Mammary epithelial cell (primary cell): ENCODE results near the gene NAPB.

ENCODE experiments used
- EZH2 ChIP-seq: IDR thresholded peaks from 2 replicates; pipeline ENCODE4 v1.6.1; 2012; ENCODE audit warnings: low read length, inconsistent platforms, borderline replicate concordance
- TF ChIP-seq, protein P1 (sequence below), 2 donors: IDR thresholded peaks in 1 of 2; conservative IDR thresholded peaks in 1 of 2; 2 replicates each; pipeline ENCODE4 v1.5.1; 2011 to 2012; ENCODE audit warnings: inconsistent platforms in 2 of 2, low read length in 2 of 2, mild to moderate bottlenecking in 2 of 2, control low read depth in 1 of 2, low read depth in 1 of 2; ENCODE audit not compliant: insufficient read depth in 1 of 2; ENCODE audit errors: extremely low read depth in 1 of 2

- TF ChIP-seq, protein P1, sequence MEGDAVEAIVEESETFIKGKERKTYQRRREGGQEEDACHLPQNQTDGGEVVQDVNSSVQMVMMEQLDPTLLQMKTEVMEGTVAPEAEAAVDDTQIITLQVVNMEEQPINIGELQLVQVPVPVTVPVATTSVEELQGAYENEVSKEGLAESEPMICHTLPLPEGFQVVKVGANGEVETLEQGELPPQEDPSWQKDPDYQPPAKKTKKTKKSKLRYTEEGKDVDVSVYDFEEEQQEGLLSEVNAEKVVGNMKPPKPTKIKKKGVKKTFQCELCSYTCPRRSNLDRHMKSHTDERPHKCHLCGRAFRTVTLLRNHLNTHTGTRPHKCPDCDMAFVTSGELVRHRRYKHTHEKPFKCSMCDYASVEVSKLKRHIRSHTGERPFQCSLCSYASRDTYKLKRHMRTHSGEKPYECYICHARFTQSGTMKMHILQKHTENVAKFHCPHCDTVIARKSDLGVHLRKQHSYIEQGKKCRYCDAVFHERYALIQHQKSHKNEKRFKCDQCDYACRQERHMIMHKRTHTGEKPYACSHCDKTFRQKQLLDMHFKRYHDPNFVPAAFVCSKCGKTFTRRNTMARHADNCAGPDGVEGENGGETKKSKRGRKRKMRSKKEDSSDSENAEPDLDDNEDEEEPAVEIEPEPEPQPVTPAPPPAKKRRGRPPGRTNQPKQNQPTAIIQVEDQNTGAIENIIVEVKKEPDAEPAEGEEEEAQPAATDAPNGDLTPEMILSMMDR (conservative IDR thresholded peaks at IDR 0.05 in 1 of 2, IDR thresholded peaks at IDR 0.05 in 1 of 2; ENCODE audit: extremely low read depth in 1 of 2, insufficient read depth in 1 of 2, low read depth in 1 of 2, low read length in 2 of 2), result peak in 1 of 2 donors; percentile 17
- TF ChIP-seq EZH2, result no peak
These were observed 63.3 kb downstream of the NAPB start for GRCh38 chr20:23357767-23358562.
